Stimulated activated CD4-positive, alpha-beta T cell treated with anti-CD3 and anti-CD28 coated beads, Interleukin-1b, Interleukin-23, amount 100 ng/mL, for 48 hours (primary cell): Measurements from ENCODE around the gene NTNG2.

Experiments used
- DNase-seq: peaks from one replicate; pipeline ENCODE4 v3.0.0-alpha.2; 2020

NTNG2 gene

GRCh38 chr9:132176338-132176737 is 14.5 kb downstream of the NTNG2 start:
- no peak for DNase-seq

- no peak for DNase-seq
Observed at GRCh38 chr9:132181796-132182313, 20.0 kb downstream of the NTNG2 start.

- no peak for DNase-seq
Observed at GRCh38 chr9:132182314-132183091, 20.6 kb downstream of the NTNG2 start.

GRCh38 chr9:132183134-132183533 is 21.3 kb downstream of the NTNG2 start:
- DNase-seq = no peak

- no peak for DNase-seq
Observed at GRCh38 chr9:132183715-132184114, 21.9 kb downstream of the NTNG2 start.

- no peak for DNase-seq
Observed at GRCh38 chr9:132184124-132184523, 22.3 kb downstream of the NTNG2 start.

GRCh38 chr9:132185073-132186009 is 23.5 kb downstream of the NTNG2 start:
- no peak for DNase-seq

GRCh38 chr9:132187121-132187620 is 25.3 kb downstream of the NTNG2 start:
- no peak for DNase-seq

GRCh38 chr9:132190966-132191365 is 29.1 kb downstream of the NTNG2 start:
- no peak for DNase-seq

GRCh38 chr9:132192728-132193127 is 30.9 kb downstream of the NTNG2 start:
- no peak for DNase-seq

GRCh38 chr9:132193227-132194124 is 31.6 kb downstream of the NTNG2 start:
- no peak for DNase-seq

- no peak for DNase-seq
Observed at GRCh38 chr9:132194508-132194907, 32.6 kb downstream of the NTNG2 start.

GRCh38 chr9:132197315-132197714 is 35.5 kb downstream of the NTNG2 start:
- no peak for DNase-seq

- DNase-seq = no peak
Observed at GRCh38 chr9:132197856-132198550, 36.1 kb downstream of the NTNG2 start.

GRCh38 chr9:132199056-132199455 is 37.2 kb downstream of the NTNG2 start:
- no peak for DNase-seq

- DNase-seq = no peak
Observed at GRCh38 chr9:132200706-132201105, 38.8 kb downstream of the NTNG2 start.

GRCh38 chr9:132201139-132201538 is 39.3 kb downstream of the NTNG2 start:
- DNase-seq = no peak

- no peak for DNase-seq
Observed at GRCh38 chr9:132201780-132202703, 40.2 kb downstream of the NTNG2 start.

GRCh38 chr9:132204883-132205282 is 43.0 kb downstream of the NTNG2 start:
- DNase-seq = no peak

- DNase-seq = no peak
Observed at GRCh38 chr9:132207215-132207614, 45.4 kb downstream of the NTNG2 start.
